HEK293 (cell line): ENCODE data around the gene MYL4.

Source experiments
- HOXD13 ChIP-seq: sonication (generic); formaldehyde crosslinking; IDR thresholded peaks from 2 replicates; pipeline ENCODE4 v1.8.0; 2022; ENCODE audit warnings: missing genetic modification reagents, borderline replicate concordance
- KLF7 ChIP-seq: fragments of 450-650 bp; formaldehyde crosslinking; IDR thresholded peaks from 2 replicates; pipeline ENCODE4 v1.5.1; 2016; ENCODE audit warnings: missing biosample characterization, missing genetic modification characterization, borderline replicate concordance
- PRDM1 ChIP-seq: fragments of 450-650 bp; formaldehyde crosslinking; IDR thresholded peaks from 2 replicates; pipeline ENCODE4; 2016; ENCODE audit warnings: missing biosample characterization, missing genetic modification characterization
- REPIN1 ChIP-seq: fragments of 450-650 bp; formaldehyde crosslinking; IDR thresholded peaks from 2 replicates; pipeline ENCODE4 v1.5.1; 2017; ENCODE audit warnings: missing biosample characterization, missing genetic modification characterization, low read depth
- SP3 ChIP-seq: fragments of 450-650 bp; formaldehyde crosslinking; IDR thresholded peaks from 2 replicates; pipeline ENCODE4 v1.5.1; 2016; ENCODE audit warnings: missing biosample characterization, missing genetic modification characterization
- YY2 ChIP-seq: fragments of 450-650 bp; formaldehyde crosslinking; IDR thresholded peaks from 2 replicates; pipeline ENCODE4 v1.5.1; 2016; ENCODE audit warnings: missing biosample characterization, missing genetic modification characterization
- ZBTB17 ChIP-seq: fragments of 450-650 bp; formaldehyde crosslinking; IDR thresholded peaks from 2 replicates; pipeline ENCODE4 v1.5.1; 2016; ENCODE audit warnings: missing biosample characterization, missing genetic modification characterization
- ZFP69B ChIP-seq: fragments of 450-650 bp; formaldehyde crosslinking; IDR thresholded peaks from 2 replicates; pipeline ENCODE4 v1.5.1; 2016; ENCODE audit warnings: missing biosample characterization, missing genetic modification characterization
- ZIC2 ChIP-seq: fragments of 450-650 bp; formaldehyde crosslinking; IDR thresholded peaks from 2 replicates; pipeline ENCODE4 v1.5.1; 2016; ENCODE audit warnings: missing biosample characterization, missing genetic modification characterization
- ZNF132 ChIP-seq: fragments of 450-650 bp; formaldehyde crosslinking; IDR thresholded peaks from 2 replicates; pipeline ENCODE4 v1.5.1; 2017; ENCODE audit warnings: missing biosample characterization, missing genetic modification characterization, borderline replicate concordance
- ZNF155 ChIP-seq: fragments of 450-650 bp; formaldehyde crosslinking; IDR thresholded peaks from 2 replicates; pipeline ENCODE4 v1.5.1; 2016; ENCODE audit warnings: missing biosample characterization, missing genetic modification characterization
- ZNF157 ChIP-seq: fragments of 450-650 bp; formaldehyde crosslinking; IDR thresholded peaks from 2 replicates; pipeline ENCODE4 v1.5.1; 2016; ENCODE audit warnings: missing biosample characterization, missing genetic modification characterization
- ZNF266 ChIP-seq: fragments of 450-650 bp; formaldehyde crosslinking; IDR thresholded peaks from 2 replicates; pipeline ENCODE4 v1.5.1; 2016; ENCODE audit warnings: missing biosample characterization, missing genetic modification characterization, low read depth
- ZNF37A ChIP-seq: fragments of 450-650 bp; IDR thresholded peaks from 2 replicates; pipeline ENCODE4 v1.5.1; 2018; ENCODE audit warnings: missing biosample characterization, missing genetic modification characterization
- ZNF416 ChIP-seq: fragments of 450-650 bp; formaldehyde crosslinking; IDR thresholded peaks from 2 replicates; pipeline ENCODE4 v1.5.1; 2016; ENCODE audit warnings: missing biosample characterization, missing genetic modification characterization
- ZNF426 ChIP-seq: fragments of 450-650 bp; formaldehyde crosslinking; IDR thresholded peaks from 2 replicates; pipeline ENCODE4 v1.5.1; 2017; ENCODE audit warnings: missing biosample characterization, missing genetic modification characterization, mild to moderate bottlenecking, inconsistent platforms, moderate library complexity
- ZNF514 ChIP-seq: fragments of 450-650 bp; formaldehyde crosslinking; IDR thresholded peaks from 2 replicates; pipeline ENCODE4 v1.5.1; 2016; ENCODE audit warnings: missing biosample characterization, missing genetic modification characterization
- ZNF529 ChIP-seq: fragments of 450-650 bp; formaldehyde crosslinking; IDR thresholded peaks from 2 replicates; pipeline ENCODE4 v1.5.1; 2017; ENCODE audit warnings: missing genetic modification characterization, missing biosample characterization; ENCODE audit not compliant: insufficient replicate concordance
- ZNF561 ChIP-seq: fragments of 450-650 bp; IDR thresholded peaks from 2 replicates; pipeline ENCODE4 v1.5.1; 2018; ENCODE audit warnings: missing biosample characterization, missing genetic modification characterization, borderline replicate concordance
- ZNF629 ChIP-seq: fragments of 450-650 bp; formaldehyde crosslinking; IDR thresholded peaks from 2 replicates; pipeline ENCODE4 v1.5.1; 2017; ENCODE audit warnings: missing biosample characterization, missing genetic modification characterization
- ZNF707 ChIP-seq: fragments of 450-650 bp; formaldehyde crosslinking; IDR thresholded peaks from 2 replicates; pipeline ENCODE4 v1.5.1; 2016; ENCODE audit warnings: missing biosample characterization, missing genetic modification characterization
- ZNF747 ChIP-seq: fragments of 450-650 bp; formaldehyde crosslinking; IDR thresholded peaks from 2 replicates; pipeline ENCODE4 v1.5.1; 2016; ENCODE audit warnings: missing biosample characterization, missing genetic modification characterization
- ZNF791 ChIP-seq: fragments of 450-650 bp; formaldehyde crosslinking; IDR thresholded peaks from 2 replicates; pipeline ENCODE4 v1.5.1; 2016; ENCODE audit warnings: missing biosample characterization, missing genetic modification characterization
- TF ChIP-seq, protein P1 (sequence below): fragments of 450-650 bp; formaldehyde crosslinking; IDR thresholded peaks from 2 replicates; pipeline ENCODE4 v1.5.1; 2016; ENCODE audit warnings: missing biosample characterization, missing genetic modification characterization
- TF ChIP-seq, protein P2 (sequence below): fragments of 450-650 bp; formaldehyde crosslinking; IDR thresholded peaks from 2 replicates; pipeline ENCODE4 v1.5.1; 2016; ENCODE audit warnings: missing biosample characterization, missing genetic modification characterization, borderline replicate concordance
- TF ChIP-seq, protein P3 (sequence below): fragments of 450-650 bp; formaldehyde crosslinking; IDR thresholded peaks from 2 replicates; pipeline ENCODE4 v1.5.1; 2016; ENCODE audit warnings: missing biosample characterization, missing genetic modification characterization
- TF ChIP-seq, protein P4 (sequence below): fragments of 450-650 bp; formaldehyde crosslinking; IDR thresholded peaks from 2 replicates; pipeline ENCODE4 v1.5.1; 2016; ENCODE audit warnings: missing biosample characterization, missing genetic modification characterization
- TF ChIP-seq, protein P5 (sequence below): fragments of 450-650 bp; formaldehyde crosslinking; IDR thresholded peaks from 2 replicates; pipeline ENCODE4 v1.5.1; 2016; ENCODE audit warnings: missing biosample characterization, missing genetic modification characterization
- TF ChIP-seq, protein P6 (sequence below): fragments of 450-650 bp; formaldehyde crosslinking; optimal IDR thresholded peaks from 2 replicates; pipeline ENCODE3; 2016; ENCODE audit warnings: missing biosample characterization, mild to moderate bottlenecking, missing genetic modification characterization

The MYL4 gene

DNA sequence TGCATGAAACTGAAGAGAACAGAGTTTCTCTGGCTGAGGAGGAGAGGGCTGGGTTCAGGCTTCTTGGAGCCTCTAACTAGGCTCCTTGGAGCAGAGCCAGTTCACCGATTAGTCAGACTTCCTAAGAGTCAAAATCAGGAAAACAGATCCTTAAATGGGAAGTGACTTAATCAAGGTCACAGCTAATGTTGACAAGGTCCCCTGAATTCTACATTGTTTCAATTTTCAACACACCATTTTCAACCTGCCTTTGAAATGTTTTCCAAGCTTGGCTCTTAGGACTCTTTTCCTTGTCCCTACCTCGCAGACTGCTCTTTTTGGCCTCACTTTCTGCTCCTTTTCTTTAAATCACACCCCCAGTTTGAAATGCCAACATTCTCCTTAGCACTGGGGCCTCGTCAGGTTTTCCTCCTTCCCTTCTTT is 16.3 kb downstream of the MYL4 start (continued):
- TF ChIP-seq, protein P1, sequence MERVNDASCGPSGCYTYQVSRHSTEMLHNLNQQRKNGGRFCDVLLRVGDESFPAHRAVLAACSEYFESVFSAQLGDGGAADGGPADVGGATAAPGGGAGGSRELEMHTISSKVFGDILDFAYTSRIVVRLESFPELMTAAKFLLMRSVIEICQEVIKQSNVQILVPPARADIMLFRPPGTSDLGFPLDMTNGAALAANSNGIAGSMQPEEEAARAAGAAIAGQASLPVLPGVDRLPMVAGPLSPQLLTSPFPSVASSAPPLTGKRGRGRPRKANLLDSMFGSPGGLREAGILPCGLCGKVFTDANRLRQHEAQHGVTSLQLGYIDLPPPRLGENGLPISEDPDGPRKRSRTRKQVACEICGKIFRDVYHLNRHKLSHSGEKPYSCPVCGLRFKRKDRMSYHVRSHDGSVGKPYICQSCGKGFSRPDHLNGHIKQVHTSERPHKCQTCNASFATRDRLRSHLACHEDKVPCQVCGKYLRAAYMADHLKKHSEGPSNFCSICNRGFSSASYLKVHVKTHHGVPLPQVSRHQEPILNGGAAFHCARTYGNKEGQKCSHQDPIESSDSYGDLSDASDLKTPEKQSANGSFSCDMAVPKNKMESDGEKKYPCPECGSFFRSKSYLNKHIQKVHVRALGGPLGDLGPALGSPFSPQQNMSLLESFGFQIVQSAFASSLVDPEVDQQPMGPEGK (tag by site-specific recombination), result peak; percentile 23; the same call in 1 of the 2 replicates
- TF ChIP-seq ZNF747 (tag by site-specific recombination) (no peak), HOXD13 (no peak), ZNF561 (tag by site-specific recombination) (no peak), REPIN1 (tag by site-specific recombination) (no peak), ZNF155 (tag by site-specific recombination) (no peak), ZNF266 (no peak), ZFP69B (tag by site-specific recombination) (peak; percentile 85; the same call in 1 of the 2 replicates), ZNF157 (tag by site-specific recombination) (no peak), ZNF426 (tag by site-specific recombination) (no peak), SP3 (tag by site-specific recombination) (no peak), ZNF37A (tag by site-specific recombination) (no peak), KLF7 (tag by site-specific recombination) (no peak), ZNF416 (tag by site-specific recombination) (no peak), PRDM1 (tag by site-specific recombination) (0 out of 2 replicates have a peak, but pooled peaks have one; percentile 20), ZBTB17 (tag by site-specific recombination) (peak; percentile 81), ZNF529 (tag by site-specific recombination) (no peak), ZNF629 (tag by site-specific recombination) (peak; percentile 53; the same call in 1 of the 2 replicates), ZNF514 (tag by site-specific recombination) (no peak), ZIC2 (tag by site-specific recombination) (no peak), ZNF791 (tag by site-specific recombination) (no peak), ZNF707 (no peak), YY2 (tag by site-specific recombination) (no peak), ZNF132 (no peak)
- TF ChIP-seq, protein P2, sequence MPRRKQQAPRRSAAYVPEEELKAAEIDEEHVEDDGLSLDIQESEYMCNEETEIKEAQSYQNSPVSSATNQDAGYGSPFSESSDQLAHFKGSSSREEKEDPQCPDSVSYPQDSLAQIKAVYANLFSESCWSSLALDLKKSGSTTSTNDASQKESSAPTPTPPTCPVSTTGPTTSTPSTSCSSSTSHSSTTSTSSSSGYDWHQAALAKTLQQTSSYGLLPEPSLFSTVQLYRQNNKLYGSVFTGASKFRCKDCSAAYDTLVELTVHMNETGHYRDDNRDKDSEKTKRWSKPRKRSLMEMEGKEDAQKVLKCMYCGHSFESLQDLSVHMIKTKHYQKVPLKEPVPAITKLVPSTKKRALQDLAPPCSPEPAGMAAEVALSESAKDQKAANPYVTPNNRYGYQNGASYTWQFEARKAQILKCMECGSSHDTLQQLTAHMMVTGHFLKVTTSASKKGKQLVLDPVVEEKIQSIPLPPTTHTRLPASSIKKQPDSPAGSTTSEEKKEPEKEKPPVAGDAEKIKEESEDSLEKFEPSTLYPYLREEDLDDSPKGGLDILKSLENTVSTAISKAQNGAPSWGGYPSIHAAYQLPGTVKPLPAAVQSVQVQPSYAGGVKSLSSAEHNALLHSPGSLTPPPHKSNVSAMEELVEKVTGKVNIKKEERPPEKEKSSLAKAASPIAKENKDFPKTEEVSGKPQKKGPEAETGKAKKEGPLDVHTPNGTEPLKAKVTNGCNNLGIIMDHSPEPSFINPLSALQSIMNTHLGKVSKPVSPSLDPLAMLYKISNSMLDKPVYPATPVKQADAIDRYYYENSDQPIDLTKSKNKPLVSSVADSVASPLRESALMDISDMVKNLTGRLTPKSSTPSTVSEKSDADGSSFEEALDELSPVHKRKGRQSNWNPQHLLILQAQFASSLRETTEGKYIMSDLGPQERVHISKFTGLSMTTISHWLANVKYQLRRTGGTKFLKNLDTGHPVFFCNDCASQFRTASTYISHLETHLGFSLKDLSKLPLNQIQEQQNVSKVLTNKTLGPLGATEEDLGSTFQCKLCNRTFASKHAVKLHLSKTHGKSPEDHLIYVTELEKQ (tag by site-specific recombination), result 0 out of 2 replicates have a peak, but pooled peaks have one; percentile 13
- TF ChIP-seq, protein P3, sequence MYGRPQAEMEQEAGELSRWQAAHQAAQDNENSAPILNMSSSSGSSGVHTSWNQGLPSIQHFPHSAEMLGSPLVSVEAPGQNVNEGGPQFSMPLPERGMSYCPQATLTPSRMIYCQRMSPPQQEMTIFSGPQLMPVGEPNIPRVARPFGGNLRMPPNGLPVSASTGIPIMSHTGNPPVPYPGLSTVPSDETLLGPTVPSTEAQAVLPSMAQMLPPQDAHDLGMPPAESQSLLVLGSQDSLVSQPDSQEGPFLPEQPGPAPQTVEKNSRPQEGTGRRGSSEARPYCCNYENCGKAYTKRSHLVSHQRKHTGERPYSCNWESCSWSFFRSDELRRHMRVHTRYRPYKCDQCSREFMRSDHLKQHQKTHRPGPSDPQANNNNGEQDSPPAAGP, result no peak
- TF ChIP-seq, protein P4, sequence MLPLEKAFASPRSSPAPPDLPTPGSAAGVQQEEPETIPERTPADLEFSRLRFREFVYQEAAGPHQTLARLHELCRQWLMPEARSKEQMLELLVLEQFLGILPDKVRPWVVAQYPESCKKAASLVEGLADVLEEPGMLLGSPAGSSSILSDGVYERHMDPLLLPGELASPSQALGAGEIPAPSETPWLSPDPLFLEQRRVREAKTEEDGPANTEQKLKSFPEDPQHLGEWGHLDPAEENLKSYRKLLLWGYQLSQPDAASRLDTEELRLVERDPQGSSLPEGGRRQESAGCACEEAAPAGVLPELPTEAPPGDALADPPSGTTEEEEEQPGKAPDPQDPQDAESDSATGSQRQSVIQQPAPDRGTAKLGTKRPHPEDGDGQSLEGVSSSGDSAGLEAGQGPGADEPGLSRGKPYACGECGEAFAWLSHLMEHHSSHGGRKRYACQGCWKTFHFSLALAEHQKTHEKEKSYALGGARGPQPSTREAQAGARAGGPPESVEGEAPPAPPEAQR, result no peak
- TF ChIP-seq, protein P5, sequence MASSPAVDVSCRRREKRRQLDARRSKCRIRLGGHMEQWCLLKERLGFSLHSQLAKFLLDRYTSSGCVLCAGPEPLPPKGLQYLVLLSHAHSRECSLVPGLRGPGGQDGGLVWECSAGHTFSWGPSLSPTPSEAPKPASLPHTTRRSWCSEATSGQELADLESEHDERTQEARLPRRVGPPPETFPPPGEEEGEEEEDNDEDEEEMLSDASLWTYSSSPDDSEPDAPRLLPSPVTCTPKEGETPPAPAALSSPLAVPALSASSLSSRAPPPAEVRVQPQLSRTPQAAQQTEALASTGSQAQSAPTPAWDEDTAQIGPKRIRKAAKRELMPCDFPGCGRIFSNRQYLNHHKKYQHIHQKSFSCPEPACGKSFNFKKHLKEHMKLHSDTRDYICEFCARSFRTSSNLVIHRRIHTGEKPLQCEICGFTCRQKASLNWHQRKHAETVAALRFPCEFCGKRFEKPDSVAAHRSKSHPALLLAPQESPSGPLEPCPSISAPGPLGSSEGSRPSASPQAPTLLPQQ, result peak; percentile 89
- TF ChIP-seq, protein P6, sequence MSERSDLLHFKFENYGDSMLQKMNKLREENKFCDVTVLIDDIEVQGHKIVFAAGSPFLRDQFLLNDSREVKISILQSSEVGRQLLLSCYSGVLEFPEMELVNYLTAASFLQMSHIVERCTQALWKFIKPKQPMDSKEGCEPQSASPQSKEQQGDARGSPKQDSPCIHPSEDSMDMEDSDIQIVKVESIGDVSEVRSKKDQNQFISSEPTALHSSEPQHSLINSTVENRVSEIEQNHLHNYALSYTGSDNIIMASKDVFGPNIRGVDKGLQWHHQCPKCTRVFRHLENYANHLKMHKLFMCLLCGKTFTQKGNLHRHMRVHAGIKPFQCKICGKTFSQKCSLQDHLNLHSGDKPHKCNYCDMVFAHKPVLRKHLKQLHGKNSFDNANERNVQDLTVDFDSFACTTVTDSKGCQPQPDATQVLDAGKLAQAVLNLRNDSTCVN (tag by site-specific recombination), result no peak
